Amniotic epithelial cell (primary cell): ENCODE measurements around the gene RUNX1.
A peak's percentile ranks its signal among the peaks of the same experiment; 100 is the strongest.

Experiments used
- DNase-seq: peaks from one replicate; pipeline ENCODE4 v3.0.0-alpha.2; 2010; ENCODE audit warnings: low read depth

RUNX1 gene

DNA sequence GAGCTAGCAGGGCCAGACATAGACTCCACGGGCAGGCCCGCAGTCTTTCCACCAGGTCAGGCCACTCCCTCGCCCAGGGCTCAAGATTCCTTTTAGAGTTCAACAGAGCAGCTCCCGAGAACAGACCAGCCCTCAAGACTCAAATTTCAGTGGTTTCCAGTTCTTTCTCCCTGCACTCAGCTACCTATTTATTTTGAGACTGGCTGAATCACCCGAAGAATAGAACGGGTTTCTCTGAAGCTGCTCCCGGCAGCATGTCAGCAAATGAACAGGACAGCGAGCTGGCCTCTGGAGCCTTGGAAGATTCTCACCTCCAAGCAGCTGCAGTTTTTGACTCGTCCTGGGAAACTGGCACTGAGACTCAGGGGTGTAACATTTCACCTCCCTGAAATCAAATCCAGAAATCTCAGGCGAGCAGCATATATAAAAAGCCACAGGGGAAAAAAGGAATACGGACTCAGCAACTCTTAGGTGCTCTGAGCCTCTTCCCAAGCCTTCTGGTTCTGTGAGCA is 202.4 kb downstream of the RUNX1 start:
- DNase-seq, result peak; percentile 90

DNA sequence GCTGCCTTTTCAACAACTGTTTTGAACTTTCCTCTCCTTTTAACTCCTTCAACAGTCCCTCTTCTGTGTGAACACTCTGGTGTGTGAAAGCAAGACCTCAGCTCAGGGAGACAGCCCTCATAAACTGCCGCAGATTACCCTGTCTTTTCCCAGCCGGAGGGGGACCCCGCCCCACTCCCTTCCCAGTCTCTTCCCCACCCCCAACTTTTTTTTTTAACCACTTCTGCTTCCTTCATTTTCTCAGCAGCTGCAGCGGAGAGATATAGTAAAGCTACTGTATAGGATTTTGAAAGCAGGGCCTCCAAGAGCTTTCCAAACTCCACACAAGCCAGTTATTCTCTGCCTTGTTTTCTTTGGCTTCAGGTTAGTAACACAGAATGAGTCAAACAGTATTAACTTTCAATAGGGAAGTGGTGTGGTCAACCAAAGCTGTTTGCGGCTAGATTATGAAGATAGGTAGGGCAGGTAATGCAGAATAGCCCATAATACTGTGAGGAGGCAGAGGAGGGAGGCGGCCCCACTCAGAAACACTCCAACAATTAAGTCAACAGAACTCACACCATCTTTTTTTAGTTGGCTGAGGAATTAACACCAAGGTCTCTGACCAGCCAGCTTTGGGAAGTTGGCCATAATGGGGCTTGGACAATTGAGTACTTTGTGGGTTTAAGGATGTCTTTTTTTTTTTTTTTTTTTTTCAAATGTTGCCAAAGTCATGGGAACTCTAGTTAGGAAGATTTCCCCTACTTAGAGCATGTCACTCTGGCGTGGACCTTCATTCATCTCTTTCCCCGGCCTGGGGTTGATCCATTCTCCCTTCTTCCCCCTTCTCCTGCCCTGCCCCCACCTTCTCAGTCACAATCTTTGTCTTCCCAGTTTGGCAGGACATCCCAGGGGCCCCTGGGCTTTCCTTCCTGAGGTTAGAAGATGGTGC is 203.3 kb downstream of the RUNX1 start:
- peak; percentile 71 for DNase-seq

DNA sequence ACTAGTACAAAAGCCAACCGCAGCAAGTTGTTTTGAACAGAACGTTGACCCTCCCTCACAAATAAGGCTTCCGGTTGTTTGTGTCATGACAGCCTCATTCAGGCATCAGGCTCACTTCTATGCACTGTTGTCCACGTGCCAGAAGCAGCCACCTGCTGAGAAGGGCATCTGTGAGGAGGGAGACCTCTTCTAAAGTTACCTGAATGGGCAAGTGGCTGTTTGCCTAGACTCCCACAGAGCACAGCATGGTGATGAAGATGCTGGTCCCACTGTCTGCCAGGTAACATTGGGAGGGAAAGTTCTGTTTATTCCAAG is 204.2 kb downstream of the RUNX1 start:
- no peak for DNase-seq

DNA sequence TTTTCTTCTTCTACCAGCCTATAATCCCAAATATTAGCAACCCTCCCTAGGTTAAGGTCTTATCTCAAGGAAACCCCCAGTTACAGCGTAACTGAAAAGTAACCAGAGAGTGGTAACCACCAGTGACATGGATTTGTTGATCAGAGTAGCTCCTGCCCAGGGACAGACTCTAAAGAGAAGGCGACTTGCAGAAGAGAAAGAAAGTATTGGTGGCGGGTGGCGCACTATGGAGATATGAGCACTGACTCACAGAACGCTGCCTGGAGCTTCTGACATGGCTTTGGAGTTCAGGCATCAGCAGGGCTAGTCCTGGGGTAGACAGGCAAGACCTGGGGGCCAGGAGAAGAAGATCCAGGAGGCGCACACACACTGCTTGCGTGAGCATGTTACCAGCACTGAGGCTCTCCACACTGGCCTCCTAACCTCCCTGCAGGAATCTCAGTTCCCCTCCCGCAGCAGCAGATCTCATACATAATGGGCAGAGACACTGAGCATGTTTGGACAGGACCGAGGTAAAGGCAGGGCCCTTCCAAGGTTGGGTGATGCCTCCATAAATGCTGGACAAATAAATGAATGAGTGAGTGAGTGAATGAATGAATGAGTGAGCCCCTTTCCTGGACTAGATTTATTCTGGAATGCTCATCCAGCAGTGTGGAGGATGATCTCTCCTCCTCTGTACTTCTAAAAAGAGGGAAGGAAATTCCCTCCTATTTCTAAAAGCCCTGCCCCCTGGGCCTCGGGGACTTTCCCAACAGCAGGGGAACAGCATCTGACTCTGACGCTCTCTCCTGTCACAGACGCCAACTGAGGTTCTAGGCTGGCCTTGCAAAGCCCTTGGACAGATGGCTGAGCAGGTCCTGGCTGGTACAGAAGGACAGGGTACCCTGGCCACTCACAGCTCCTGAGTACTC is 204.8 kb downstream of the RUNX1 start:
- peak; percentile 53 for DNase-seq

DNA sequence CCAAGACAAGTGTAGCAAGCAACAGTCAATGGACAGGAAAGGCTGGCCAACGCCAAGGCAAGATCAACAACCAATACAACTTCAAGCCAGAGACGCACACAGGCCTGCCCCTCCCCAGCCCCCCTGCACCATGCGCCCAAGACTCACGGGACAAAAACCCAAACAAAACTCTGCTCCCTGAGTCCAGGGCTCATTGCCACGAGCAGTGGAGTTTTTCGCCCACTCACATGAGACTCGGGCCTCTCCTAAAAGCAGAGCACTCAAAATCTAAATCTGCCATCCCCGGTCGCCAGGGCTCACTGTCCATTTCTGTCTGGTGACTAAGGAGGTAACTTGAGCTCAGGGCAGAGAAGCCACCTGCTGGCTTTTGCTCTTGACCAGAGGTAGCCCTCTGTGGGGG is 205.5 kb downstream of the RUNX1 start:
- DNase-seq, result no peak

DNA sequence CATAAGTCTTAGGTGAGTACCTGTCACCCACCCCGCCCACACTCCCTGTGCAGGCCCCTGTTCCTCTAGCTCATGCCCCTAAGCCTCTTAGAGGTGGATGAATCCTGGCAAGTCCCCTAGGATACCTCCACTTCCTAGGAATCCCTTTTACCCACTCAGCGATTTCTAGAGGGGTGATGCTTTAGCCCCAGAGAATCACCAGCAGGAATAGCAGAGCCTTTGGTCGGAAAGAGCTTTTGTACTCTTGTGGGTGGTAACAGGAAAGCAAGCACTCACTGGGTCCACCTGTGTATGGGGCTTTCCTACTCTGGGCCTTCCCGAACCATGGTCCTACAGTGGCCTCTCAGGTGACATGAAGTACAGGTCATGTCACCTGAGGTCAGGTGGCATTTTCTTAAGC is 207.9 kb downstream of the RUNX1 start:
- DNase-seq, result no peak

DNA sequence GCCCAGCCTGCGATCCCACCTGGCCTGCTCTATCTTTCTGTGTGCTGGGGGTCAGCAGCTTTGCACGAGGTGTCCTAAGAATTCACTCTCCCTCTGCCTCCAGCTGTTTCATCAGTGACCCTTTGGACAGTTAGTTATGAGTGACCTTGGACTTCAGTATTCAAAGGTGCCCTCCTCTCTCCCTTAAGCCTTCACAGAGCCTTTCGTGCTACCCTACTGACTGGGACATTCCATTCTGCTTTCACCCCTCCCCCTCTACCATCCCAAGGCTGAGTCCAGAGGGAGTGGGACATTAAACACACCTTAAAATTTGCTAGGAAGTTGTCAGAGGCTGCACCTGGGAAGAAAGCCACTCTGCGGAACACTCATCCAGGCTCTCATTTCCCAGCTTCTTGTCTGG is 208.4 kb downstream of the RUNX1 start:
- no peak for DNase-seq

DNA sequence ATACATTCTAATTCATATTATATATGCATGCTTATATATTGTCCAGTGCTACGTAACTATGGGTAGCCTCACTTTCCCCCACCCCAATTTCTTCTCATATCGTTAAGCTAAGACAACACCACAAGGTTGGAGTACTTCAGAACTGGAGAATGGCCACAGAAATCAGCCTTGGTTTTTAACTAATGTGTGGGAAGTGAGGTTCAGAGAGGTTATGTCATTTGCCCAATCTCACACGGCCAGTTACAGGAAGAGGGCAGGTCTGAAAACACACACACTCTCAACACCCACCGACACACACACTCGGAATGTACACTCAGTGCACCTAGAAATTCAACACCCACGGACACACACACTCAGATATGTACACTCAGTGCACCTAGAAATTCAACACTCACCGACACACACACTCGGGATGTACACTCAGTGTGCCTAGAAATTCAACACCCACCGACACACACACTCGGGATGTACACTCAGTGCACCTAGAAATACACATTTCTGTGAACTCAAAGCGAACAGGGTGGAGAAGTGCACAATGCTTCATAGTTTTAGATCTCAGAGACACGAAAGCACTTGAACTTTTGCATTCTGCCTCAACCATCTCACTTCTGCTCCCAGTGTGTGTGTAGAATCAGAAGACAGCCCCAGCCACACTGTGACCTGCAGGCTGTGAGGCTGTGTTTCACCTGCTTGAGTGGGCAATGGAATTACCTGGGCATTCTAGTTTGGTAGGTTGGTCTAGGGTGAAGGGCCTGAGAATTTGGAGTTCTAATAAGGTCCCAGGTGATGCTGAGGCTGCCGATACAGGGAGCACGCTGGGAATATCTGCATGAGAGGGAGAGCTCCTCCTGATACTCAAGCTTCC is 209.9 kb downstream of the RUNX1 start:
- DNase-seq, result peak; percentile 44

DNA sequence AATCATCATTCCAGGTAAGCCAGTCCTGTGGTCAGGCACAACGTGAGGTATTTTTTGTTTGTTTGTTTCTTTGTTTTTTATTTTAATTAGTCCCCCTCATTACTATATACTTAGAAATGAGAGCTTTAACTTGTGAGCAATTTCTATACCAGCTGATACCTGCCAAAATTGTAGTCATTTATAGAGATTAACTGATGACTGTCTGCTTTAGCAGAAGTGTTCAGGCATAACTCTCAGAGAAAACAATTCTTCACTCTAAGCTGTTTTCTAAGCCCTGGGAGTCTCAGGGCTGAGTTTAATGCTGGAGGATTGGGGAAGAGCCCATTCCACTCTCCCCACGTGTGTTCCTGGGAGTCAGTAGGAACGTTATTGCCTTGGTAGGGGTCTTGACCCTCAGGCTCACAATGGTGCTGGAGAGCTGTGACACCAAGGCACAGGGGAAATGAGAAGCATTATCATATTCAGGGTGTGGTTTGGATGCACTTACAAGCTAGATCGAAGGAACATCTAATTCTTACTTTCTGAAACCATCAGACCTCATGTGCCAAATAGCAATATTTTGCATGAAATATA is 212.1 kb downstream of the RUNX1 start:
- DNase-seq, result peak; percentile 45

DNA sequence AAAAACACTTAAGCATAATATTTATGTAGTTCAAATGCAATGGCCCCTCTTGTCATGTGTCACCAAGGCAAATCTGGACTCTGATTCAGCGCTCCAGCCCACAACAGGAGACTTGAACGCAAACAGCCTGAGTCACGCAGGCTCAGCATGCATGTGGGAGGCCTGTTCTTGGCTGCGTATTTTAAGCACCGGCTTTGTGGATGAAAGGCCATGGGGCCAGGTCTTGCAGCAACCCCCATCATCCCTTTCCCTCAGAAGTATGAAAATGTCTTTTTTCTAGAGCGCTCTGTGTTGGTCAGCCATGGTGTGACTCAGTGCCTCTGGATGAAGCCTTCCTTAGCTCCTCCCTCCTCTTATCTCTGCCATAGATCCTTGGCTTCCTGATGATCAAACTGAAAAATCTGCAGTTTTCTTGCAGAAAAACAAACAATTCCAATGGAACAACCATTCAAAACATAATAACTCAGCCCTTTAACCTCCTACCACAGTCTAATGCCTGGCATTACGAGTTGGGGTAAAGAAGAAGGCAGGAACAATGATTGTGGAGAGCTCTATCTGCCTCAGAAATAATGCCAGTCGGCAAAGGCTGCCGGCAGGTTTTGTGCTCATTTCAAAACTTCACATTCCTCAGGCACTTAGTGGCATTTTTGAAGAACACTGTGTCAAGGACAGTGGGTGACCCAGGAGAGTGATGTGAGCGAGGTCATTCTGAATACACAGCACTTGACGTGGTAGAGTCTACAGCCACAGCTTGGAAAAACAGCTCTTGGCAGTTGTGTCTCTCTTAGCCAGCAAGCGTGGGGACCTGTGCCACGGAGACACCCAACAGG is 212.8 kb downstream of the RUNX1 start:
- DNase-seq, result peak; percentile 100

DNA sequence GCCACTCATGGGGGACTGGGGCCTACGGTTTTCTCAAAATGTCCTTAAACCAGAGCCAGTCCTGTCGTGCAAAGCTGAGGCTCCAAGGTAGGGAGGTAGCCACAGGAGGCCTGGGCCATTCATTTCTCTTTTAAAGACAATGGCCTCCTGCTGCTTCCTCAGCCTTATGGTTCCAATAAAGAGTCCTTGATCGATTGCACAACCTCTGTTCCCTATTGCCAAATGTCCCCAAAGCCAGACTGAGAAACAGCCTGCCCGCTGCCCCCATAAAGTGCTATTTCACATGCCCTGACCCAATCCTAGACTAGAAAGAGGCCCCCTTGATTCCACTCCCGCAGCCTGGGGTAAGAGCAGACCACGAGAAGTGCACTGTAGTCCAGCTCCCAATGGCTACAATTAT is 213.6 kb downstream of the RUNX1 start:
- no peak for DNase-seq

DNA sequence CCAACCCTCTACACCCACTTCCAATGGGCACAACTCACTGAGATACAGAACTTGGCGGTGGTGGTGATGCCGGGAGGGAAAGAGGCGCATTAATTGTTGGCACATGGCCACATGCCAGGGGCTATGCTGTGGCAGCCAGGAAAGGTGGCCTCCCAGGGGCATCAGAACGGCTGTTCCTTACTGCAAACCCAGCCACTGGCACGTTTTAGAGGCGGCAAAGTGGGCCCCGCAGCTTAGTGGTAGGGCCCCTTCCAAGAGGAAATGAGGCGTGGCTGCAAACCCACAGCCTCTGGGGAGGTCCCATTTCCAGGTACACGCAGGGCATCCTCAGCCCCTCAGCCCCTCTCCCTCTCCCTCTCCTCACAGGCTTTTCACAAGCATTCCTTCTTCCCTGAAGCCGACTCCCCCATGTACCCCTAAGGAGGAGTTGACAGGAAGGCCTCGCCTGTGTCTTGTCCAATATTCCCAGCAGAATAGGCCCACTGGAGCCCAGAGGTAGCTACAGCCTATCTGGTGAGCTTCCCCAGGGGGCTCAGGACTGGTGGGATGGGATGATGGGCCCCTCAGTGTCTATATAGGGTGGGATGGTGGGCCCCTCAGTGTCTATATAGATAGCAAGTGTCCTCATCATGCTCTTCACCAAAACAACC is 214.1 kb downstream of the RUNX1 start:
- DNase-seq, result no peak

DNA sequence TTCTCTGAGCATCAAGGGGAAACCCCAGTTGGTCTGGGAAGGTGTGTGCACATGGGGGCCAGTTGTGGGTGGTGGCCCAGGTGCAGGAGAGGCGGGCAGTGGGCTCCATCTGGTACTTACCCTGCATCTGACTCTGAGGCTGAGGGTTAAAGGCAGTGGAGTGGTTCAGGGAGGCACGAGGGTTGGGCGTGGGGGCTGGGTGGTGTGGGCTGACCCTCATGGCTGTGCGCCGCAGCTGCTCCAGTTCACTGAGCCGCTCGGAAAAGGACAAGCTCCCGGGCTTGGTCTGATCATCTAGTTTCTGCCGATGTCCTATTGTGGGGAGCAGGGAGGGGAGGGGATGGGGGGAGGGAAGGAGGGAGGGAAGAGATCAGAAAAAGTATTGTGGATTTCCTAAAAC is 214.8 kb downstream of the RUNX1 start:
- DNase-seq, result no peak

DNA sequence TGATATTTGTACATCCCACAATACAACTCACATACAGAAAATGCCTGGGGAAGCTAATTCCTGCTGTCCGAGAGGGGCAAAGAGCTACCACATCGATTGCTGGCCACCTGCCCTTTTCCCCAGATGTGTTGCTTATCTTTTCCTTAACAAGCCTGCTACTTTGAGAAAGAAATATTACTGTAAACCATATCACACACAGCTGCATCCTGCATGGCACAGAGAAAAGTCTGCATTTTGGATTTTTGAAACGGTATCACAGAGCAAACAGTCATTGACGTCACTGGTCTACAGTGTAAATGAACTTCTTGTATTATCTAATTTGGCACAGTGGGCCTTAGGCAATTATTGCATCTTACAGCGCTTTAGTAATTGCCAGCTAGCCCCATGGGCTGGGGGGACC is 215.6 kb downstream of the RUNX1 start:
- no peak for DNase-seq

DNA sequence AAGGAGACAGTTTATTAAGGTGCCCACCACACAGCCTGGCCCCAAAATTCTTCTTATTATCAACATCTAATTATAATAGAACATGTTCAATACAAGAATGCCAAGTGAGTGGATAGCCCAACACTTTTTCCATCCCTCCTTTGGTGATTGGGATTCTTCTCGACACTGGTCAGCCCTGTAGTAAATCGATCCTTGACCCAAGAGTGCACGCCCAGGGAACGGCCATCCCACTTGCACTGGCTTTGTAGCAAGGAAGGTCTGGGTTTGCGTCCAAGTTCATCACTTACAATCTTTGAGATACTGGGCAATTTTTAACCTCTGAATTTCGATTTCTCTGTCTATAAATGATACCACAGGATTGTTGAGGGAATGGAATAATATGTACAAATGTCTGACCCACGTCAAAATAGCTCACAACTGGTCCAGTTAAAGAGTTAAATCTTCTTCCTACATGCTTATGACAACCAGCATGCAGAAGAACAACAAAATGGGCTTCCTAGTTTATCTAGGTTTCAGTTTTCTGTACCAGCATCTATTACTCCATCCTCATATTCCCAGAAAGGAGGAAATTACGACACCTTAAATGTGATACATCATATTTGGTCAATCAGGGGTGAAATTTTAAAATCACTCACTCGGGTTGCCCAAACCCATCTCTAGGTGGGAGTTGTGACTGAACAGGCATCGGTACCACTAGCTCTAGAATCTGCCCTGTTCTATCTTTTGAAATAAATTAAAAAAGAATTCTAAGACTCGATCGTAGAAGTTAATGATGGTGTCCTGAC is 218.5 kb downstream of the RUNX1 start:
- DNase-seq, result no peak

DNA sequence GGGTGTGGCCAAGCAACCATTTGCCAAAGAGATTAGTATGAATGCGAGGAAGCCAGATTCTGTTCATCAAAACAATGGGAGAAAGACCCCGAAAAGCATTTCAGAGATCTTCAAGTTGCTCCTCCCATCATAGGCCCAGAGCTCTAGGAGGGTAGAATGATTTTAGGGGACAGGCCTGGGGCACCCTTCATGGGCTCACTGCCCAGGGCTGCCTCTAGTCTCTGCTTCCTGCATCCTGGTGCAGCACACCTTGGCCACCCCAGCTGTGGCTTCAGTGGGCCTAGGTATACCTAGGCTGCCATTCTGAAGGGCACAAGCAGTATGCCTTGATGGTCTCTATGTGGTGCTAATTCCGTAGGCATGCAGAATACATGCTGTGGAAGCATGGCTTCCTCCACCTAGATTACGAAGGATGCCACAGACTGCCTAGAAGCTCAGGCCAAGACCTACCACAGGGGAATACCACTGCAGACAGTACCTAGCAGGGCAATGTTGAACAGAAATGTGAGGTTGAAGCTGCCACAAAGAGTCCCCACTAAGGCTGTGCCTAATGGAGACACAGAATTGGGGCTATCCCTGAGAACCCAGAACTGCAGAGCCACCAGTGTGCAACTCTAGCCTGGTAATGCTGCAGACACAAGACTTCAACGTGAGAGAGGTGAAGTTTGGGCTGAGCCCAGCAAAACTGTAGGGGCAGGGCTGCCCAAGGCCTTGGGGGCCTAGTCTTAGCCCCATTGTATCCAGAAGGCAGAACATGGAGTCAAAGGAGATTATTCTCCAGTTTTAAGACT is 221.5 kb downstream of the RUNX1 start:
- DNase-seq, result no peak

DNA sequence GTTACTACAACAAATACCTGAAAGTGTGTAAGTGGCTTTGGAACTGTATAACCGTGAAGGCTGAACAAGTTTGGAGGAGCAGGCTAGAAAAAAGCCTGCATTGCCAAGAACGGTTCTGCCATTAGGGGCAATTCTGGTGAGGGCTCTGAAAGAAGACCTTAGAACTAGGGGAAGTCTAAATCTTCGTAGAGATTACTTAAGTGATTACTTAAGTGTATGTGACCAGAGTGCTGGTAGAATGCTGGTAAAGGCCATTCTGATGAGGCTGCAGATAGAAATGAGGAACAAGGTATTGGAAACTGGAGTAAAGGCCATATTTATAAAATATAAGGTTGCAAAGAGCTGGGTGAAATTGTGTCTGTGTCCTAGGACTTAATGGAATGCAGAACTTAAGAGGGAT is 222.3 kb downstream of the RUNX1 start:
- DNase-seq, result no peak

DNA sequence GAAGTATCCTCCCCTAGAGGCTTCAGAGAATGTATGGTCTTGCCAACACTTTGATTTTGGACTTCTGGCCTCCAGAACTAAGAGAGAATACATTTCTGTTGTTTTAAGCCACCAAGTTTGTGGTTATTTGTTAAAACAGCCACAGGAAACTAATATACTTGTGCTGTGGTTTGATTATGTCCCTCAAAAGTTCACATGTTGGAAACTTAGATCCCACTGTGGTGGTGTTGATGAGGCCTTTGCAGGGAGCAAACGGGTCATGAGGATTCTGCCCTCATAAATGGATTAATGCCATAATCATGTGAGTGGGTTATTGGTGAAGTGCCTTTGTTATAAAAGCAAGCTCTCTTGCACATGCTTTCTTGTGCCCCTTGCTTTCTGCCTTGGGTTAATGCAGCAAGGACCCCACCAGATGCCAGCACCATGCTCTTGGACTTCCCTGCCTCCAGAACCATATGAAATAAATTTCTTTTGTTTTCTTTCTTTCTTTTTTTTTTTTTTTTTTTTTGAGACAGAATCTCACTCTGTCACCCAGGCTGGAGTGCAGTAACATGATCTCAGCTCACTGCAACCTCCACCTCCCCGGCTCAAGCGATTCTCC is 223.1 kb downstream of the RUNX1 start:
- no peak for DNase-seq
